IPS-15b (cell line): Measurements from ENCODE around the gene SLC38A10.

Experiments
- H3K27me3 ChIP-seq: one replicate; pipeline ENCODE4 v1.6.1; 2013; ENCODE audit warnings: low read length; ENCODE audit not compliant: control insufficient read depth, insufficient read depth
- H3K36me3 ChIP-seq: one replicate; pipeline ENCODE4 v1.6.1; 2013; ENCODE audit warnings: low read length; ENCODE audit not compliant: control insufficient read depth, insufficient read depth
- H3K4me1 ChIP-seq: one replicate; pipeline ENCODE4 v1.6.1; 2013; ENCODE audit warnings: mild to moderate bottlenecking, low read length; ENCODE audit not compliant: control insufficient read depth, insufficient read depth
- H3K4me3 ChIP-seq: one replicate; pipeline ENCODE4 v1.5.1; 2013; ENCODE audit warnings: low read depth, low read length
- H3K9ac ChIP-seq: one replicate; pipeline ENCODE4 v1.6.1; 2013; ENCODE audit warnings: low read depth, mild to moderate bottlenecking, low read length
- H3K9me3 ChIP-seq: one replicate; pipeline ENCODE4 v1.6.1; 2013; ENCODE audit warnings: mild to moderate bottlenecking, low read length; ENCODE audit not compliant: control insufficient read depth, insufficient read depth

The SLC38A10 gene

DNA sequence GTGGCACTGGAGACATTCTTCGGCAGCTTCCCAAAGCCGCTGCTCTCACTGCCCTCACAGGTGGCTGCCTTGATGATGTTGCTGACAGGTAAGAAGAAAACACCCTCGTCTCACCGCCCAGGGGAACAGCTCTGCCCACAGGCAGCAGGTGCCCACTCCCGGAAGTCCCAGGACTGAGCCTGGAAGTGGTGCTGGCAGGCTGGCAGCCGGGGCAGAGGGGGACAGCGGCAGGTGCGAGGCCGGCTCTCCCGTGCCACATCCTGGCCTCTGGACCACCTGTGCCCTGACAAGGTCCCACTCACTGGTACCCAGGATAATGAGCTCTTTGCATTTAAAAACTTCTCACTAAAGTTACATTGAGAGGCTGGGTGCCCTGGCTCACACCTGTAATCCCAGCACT is 92.8 kb downstream of the SLC38A10 start:
- Histone ChIP-seq H3K9me3 (no peaks in the 10 kb centered on the region), H3K27me3 (no peaks in the 10 kb centered on the region), H3K9ac (no peak overlapping the region), H3K36me3 (peaks cover 52% of the 10 kb centered on the region), H3K4me1 (no peaks in the 10 kb centered on the region), H3K4me3 (no peak overlapping the region)

DNA sequence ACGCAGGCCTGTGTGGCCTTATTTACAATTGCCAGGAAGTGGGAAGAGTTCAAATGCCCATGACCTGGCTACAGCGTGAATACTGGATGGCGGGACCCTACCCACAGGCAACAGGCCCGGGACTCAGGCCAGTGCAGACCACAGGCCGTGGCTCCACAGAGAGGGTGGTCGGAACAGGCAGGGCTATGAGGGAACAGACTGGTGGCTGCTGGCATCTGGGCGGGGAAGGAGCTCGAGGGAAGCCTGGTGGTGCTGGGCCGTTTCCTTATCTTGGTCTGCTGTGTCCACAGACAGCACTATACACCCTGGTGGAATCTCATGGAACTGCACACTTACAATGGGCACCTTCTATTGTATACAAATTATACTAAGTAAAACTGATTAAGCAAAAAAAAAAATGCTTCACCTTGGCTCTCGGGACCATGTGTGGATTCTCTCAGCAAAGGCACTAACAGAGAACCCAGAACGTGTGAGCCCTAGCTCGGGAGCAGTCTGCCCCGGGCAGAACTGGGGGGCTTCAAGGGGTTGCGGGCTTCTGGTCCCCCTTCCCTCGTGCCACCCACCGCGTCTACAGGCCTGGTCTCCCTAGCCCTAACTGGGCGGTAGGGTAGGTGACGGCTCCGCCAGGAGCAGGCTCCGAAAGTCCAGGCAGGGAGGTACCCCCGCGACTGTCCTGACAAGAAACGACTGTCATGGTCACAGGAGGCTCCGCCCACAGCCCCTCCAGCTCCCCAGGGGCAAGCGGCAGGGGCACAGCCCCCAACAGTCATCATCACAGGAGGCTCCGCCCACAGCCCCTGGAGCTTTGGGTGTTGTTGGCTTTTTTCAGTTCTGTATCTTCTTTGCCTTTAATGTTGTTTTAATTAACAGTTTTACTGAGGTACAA is 94.2 kb downstream of the SLC38A10 start:
- Histone ChIP-seq H3K9me3 (no peaks in the 10 kb centered on the region), H3K4me1 (no peaks in the 10 kb centered on the region), H3K9ac (no peak overlapping the region), H3K4me3 (no peak overlapping the region), H3K36me3 (peaks cover 52% of the 10 kb centered on the region), H3K27me3 (no peaks in the 10 kb centered on the region)

DNA sequence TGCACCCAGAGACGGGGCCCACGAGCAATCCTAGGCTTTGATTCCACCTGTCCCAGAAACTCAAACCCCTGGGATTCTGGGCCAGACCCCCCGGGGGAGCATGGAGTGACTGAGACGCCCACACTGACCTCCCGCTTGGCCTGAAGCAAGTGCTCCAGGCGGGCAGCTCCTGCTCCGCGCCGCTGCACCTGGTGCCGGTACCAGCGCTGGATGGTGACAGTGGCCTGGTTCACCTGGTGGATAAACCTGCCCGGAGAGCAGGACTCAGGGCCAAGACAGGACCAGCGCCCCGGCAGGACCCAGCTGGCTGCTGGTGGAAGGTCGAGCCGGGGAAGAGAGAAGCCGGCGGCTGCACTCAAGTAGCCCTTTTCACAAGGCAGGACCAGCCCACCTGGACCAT is 94.9 kb downstream of the SLC38A10 start:
- no peaks in the 10 kb centered on the region for H3K4me1 ChIP-seq

DNA sequence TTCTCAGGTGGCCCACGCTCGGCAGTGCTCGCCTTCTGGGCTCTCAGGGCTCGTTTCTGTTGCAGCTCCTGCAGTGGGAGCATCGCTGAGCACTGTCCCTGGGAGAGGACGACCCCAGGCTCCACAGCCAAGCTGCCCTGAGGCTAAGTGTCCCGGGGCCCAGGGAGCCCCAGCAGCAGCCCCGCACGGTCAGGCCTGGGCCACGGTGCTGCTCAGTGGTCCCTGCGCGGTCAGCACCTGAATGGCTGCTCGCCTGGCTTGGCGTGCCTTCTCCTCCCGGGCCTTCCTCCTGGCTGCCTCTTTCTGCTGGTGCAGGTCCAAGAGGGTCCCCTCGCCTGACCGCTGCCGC is 95.7 kb downstream of the SLC38A10 start:
- Histone ChIP-seq H3K36me3 (peaks cover 60% of the 10 kb centered on the region), H3K9ac (no peak overlapping the region), H3K4me3 (no peak overlapping the region), H3K4me1 (no peaks in the 10 kb centered on the region), H3K9me3 (no peaks in the 10 kb centered on the region), H3K27me3 (no peaks in the 10 kb centered on the region)

More for the DNA sequence above, 94.9 kb downstream of the SLC38A10 start:
- Histone ChIP-seq H3K9ac (no peak overlapping the region), H3K36me3 (peaks cover 59% of the 10 kb centered on the region), H3K9me3 (no peaks in the 10 kb centered on the region), H3K27me3 (no peaks in the 10 kb centered on the region), H3K4me3 (no peak overlapping the region)

DNA sequence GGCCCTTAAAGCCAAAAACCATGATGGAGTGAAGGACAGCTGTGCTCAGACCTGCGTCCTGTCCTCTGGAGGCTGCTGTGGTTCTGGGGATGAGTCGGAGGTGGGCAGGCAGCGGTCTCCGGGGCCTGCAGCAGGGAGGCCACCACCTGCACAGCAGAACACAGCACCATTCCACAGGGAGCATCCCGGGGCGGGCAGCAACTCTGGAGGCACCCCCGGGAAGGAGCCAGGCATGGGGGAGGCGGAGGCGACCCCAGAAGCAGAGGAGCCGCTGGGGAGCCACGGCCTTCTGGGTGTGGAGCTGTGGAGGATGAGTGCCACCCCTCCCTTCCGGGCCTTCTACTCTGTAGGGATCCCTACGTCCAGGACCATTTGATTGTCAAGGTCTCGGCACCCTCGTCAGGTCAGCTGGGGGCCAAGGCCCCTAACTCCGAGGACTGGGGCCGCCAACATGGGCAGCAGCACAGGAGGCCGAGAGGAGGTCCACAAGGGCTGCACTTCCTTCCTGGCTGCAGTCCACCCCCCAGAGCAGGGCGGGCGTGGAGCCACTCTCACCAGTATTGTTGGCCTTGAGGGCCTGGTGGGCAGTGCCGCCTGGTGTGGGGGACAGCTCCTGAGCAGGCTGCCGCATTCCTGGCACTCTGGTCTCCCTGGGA is 96.2 kb downstream of the SLC38A10 start:
- Histone ChIP-seq H3K36me3 (peaks cover 57% of the 10 kb centered on the region), H3K9me3 (no peaks in the 10 kb centered on the region)

DNA sequence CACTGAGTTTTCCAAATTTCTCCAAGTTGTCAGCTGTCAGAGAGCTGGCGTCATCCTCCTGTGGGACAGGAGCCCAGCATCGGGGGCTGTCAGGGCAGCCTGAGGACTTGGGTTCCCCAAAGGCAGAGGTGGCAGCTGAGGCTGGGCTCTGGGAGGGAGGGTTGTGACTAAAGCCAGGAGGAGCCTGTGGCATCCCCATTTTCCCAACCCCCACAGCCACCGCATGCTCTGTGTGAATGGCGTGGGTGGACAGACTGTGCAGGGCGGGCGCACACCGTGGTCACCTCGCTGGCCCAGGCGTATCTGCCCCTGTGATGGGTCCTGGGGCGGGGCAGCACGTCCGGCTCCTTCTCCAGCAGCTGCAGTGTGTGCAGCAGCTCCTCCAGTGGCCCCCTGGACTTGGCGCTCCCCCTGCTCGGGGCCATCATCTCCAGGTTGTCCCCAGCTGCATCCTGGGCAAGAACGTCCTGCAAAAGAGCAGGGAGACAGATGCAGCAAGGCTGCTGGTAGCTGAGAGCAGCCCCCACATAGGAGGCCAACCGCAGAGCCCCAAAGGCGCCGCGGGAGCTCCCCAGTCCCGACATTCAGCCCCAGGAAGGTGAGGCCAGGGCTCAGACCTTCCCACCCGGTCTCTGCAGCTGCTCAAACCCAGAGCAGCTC is 97.1 kb downstream of the SLC38A10 start:
- Histone ChIP-seq H3K9ac (no peak overlapping the region), H3K36me3 (peaks cover 57% of the 10 kb centered on the region), H3K4me1 (no peaks in the 10 kb centered on the region), H3K9me3 (no peaks in the 10 kb centered on the region), H3K27me3 (no peaks in the 10 kb centered on the region), H3K4me3 (no peak overlapping the region)

More for the DNA sequence above, 96.2 kb downstream of the SLC38A10 start:
- H3K9ac ChIP-seq: no peak overlapping the region
- H3K4me1 ChIP-seq: no peaks in the 10 kb centered on the region
- H3K27me3 ChIP-seq: no peaks in the 10 kb centered on the region
- no peak overlapping the region for H3K4me3 ChIP-seq

DNA sequence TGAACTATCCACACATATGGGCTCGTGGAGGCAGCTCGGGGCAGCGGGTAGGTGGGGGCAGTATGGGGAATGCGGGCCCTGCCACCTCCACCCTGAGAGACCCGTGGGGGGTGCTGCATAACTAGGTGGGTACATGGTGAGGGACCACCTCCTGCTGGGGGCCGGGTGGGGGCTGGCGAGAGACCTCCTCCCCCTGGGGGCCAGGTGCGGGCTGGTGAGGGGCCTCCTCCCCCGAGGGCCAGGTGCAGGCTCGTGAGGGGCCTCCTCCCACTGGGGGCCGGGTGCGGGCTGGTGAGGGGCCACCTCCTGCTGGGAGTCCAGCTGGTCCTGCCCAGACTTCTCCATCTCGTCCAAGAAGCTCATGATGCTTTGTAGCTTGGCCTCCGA is 97.7 kb downstream of the SLC38A10 start:
- no peaks in the 10 kb centered on the region for H3K4me1 ChIP-seq
- H3K27me3 ChIP-seq: no peaks in the 10 kb centered on the region
- H3K9me3 ChIP-seq: no peaks in the 10 kb centered on the region
- H3K4me3 ChIP-seq: no peak overlapping the region
- H3K9ac ChIP-seq: no peak overlapping the region
- H3K36me3 ChIP-seq: peaks cover 58% of the 10 kb centered on the region

DNA sequence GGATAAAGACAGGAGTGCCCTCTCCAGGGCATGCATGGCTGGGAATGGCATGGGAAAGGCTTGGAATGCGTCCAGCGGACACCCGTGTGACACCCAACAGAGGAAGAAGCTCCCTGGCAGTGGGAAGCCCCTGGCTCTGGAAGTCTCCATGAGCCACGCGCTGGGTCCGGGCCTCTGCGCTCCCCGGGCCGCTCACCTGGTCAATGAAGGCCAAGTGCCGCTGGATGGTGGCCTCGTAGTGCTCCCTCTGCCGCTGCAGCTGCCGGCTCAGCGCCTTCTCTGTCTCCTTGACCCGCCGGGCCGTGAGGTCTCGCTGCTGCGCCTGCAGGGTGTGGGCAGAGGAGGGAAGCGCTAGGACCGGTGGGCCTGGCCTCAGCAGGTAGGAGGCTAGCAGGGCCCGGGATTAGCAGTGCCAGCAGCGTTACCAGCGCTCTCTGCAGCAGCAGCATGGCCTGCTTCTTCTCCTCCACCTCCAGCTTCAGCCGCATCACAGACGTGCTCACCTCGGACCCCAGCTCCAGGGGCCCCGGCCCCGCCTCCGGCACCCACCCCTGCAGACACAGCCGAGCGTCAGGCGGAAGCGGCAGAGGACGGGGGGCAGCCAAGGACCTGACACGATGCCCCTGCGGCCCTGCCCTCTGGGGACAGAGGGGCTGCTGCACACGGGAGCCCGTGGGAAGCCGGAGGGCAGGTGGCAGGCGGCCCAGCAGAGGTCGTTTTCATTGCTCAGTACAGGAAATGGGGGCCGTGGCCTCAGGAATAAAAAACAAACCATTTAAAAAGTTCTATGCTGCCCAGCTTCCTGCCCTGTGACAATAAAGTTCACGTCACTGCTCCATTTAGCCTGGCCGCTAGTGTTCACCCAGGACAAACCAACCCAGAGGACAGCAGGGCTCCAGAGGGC is 98.3 kb downstream of the SLC38A10 start:
- H3K9me3 ChIP-seq: no peaks in the 10 kb centered on the region
- no peaks in the 10 kb centered on the region for H3K27me3 ChIP-seq
- H3K4me3 ChIP-seq: no peak overlapping the region
- H3K4me1 ChIP-seq: no peaks in the 10 kb centered on the region
- H3K36me3 ChIP-seq: peaks cover 58% of the 10 kb centered on the region
- H3K9ac ChIP-seq: no peak overlapping the region

DNA sequence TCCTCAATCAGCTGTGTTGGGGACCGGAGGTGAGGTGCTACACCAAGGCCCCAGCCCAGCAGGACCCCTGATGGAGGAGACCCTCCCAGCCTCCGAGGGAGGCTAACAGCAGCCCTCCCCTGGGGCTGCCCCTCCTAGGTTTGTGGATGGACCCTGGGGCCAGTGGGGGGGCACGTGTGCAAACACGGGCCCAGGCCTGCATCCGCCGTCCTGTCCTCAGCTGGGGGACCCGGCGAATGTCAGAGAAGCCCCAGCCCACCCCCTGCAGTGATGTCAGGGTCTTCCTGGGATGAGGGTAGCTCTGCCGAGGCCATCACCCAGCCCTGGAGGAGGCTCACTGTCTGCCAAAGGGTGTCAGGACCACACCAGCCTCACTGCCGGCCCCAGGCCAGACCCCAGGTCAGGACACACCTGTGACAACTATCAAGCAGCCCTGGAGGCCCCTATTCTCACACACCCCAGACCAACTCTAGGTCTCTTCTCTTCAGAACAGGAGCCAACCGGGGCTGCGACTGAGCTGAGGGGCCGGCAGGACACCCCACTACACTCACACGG is 99.1 kb downstream of the SLC38A10 start:
- no peaks in the 10 kb centered on the region for H3K27me3 ChIP-seq
- H3K4me3 ChIP-seq: no peak overlapping the region
- no peaks in the 10 kb centered on the region for H3K4me1 ChIP-seq
- H3K36me3 ChIP-seq: peaks cover 59% of the 10 kb centered on the region
- H3K9me3 ChIP-seq: no peaks in the 10 kb centered on the region
- no peak overlapping the region for H3K9ac ChIP-seq
